ENCODE measurements around the gene SMYD2. TPM values are rescaled to one million over a fixed set of nuclear protein-coding genes. Genes with fewer than 3 reads are reported as not detected.
A peak's percentile ranks its signal among the peaks of the same experiment; 100 is the strongest.

SMYD2 gene
- total RNA-seq, 4 donors from 2014 or later, result 10.5 to 23.7 (median 15.0) TPM

GRCh38 chr1:214360525-214361164, 79.7 kb downstream of the SMYD2 start:
- Histone ChIP-seq H3K27ac (no peak overlapping the region), H3K36me3 (peaks cover 0 to 84% (median 0%) of the 10 kb centered on the region in 3 donors), H3K4me1 (no peaks in the 10 kb centered on the region), H3K27me3 (no peaks in the 10 kb centered on the region), H3K4me3 (no peak overlapping the region), H3K9me3 (no peaks in the 10 kb centered on the region)
- WGBS, 2 donors, result 81 to 85% methylated on average over 3 of the region's 3 CpGs
- no peak for DNase-seq (ENCODE audit: low spot score in 2 of 2)
- TF ChIP-seq, protein P1, sequence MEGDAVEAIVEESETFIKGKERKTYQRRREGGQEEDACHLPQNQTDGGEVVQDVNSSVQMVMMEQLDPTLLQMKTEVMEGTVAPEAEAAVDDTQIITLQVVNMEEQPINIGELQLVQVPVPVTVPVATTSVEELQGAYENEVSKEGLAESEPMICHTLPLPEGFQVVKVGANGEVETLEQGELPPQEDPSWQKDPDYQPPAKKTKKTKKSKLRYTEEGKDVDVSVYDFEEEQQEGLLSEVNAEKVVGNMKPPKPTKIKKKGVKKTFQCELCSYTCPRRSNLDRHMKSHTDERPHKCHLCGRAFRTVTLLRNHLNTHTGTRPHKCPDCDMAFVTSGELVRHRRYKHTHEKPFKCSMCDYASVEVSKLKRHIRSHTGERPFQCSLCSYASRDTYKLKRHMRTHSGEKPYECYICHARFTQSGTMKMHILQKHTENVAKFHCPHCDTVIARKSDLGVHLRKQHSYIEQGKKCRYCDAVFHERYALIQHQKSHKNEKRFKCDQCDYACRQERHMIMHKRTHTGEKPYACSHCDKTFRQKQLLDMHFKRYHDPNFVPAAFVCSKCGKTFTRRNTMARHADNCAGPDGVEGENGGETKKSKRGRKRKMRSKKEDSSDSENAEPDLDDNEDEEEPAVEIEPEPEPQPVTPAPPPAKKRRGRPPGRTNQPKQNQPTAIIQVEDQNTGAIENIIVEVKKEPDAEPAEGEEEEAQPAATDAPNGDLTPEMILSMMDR (IDR thresholded peaks at IDR 0.05), result no peak
- TF ChIP-seq EP300 (IDR thresholded peaks at IDR 0.05) (no peak), POLR2A (IDR thresholded peaks at IDR 0.05) (no peak)

- Histone ChIP-seq H3K4me3 (no peak overlapping the region), H3K27ac (peak overlapping the region in 1 of 4 donors; percentile 38), H3K9me3 (no peaks in the 10 kb centered on the region), H3K27me3 (no peaks in the 10 kb centered on the region), H3K4me1 (no peaks in the 10 kb centered on the region), H3K36me3 (peaks cover 0 to 78% (median 0%) of the 10 kb centered on the region in 3 donors)
- WGBS, 2 donors, result 22 to 25% methylated on average over 1 of the region's 1 CpG
- DNase-seq (ENCODE audit: low spot score in 2 of 2), result no peak
- TF ChIP-seq EP300 (IDR thresholded peaks at IDR 0.05), result no peak
- TF ChIP-seq, protein P1 (IDR thresholded peaks at IDR 0.05), result no peak
- no peak for TF ChIP-seq POLR2A (IDR thresholded peaks at IDR 0.05)
Observed at GRCh38 chr1:214361636-214362035, 80.7 kb downstream of the SMYD2 start.

DNA sequence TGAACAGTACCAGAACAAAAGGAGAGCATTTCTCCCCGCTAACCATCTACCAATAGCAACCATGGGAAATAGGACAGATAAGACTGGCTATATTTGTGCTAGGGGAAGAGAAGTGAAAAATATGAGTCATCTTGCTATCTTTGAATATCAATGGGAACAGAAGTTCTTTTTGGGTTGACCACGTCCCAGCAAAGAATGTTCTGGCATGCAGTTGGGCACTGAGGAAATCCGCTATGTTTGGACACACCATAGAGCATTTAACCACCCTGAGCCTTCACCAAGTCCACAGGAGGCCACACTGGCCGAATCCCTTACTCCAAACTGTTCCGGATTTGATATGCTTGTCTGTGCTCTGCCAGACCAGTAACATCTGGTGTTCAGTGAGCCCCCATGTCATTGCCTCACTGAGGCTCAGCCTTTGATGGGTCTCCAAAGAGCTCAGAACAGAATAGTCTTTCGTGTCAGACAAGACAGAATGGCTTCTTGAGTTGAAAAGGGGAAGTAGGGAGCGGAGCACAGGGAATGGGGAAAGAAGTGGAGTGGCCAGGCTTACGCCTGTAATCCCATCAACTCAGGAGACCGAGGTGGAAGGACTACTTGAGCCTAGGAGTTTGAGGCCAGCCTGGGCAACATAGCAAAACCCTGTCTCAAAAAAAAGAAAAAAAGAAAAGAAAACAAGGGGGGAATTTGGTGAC, 81.4 kb downstream of the SMYD2 start:
- H3K36me3 ChIP-seq, result peaks cover 0 to 77% (median 0%) of the 10 kb centered on the region in 3 donors
- H3K4me3 ChIP-seq, result no peak overlapping the region
- no peaks in the 10 kb centered on the region for H3K9me3 ChIP-seq
- 71 to 83% methylated on average over 9 of the region's 9 CpGs for WGBS, 2 donors
- no peak for TF ChIP-seq POLR2A (IDR thresholded peaks at IDR 0.05)
- TF ChIP-seq, protein P1 (IDR thresholded peaks at IDR 0.05), result no peak
- peak in 1 of 2 donors; percentile 8 for TF ChIP-seq EP300 (IDR thresholded peaks at IDR 0.05)
- no peaks in the 10 kb centered on the region for H3K27me3 ChIP-seq
- H3K27ac ChIP-seq, result peak overlapping the region in 2 of 4 donors; percentile 34 to 38
- no peaks in the 10 kb centered on the region for H3K4me1 ChIP-seq
- DNase-seq (ENCODE audit: low spot score in 2 of 2), result peak in 1 of 2 donors; percentile 7

- Histone ChIP-seq H3K9me3 (no peaks in the 10 kb centered on the region), H3K4me3 (no peak overlapping the region), H3K27ac (peak overlapping the region in 1 of 4 donors; percentile 46), H3K4me1 (no peaks in the 10 kb centered on the region), H3K36me3 (peaks cover 0 to 77% (median 0%) of the 10 kb centered on the region in 3 donors), H3K27me3 (no peaks in the 10 kb centered on the region)
- 61 to 83% methylated on average over 4 of the region's 4 CpGs for WGBS, 2 donors
- TF ChIP-seq POLR2A (IDR thresholded peaks at IDR 0.05) (no peak), EP300 (IDR thresholded peaks at IDR 0.05) (no peak)
- TF ChIP-seq, protein P1 (IDR thresholded peaks at IDR 0.05), result no peak
- DNase-seq (ENCODE audit: low spot score in 2 of 2), result no peak
Observed at GRCh38 chr1:214363386-214363785, 82.4 kb downstream of the SMYD2 start.

GRCh38 chr1:214364386-214364785, 83.4 kb downstream of the SMYD2 start:
- Histone ChIP-seq H3K9me3 (no peaks in the 10 kb centered on the region), H3K27me3 (no peaks in the 10 kb centered on the region), H3K4me3 (no peak overlapping the region), H3K36me3 (peaks cover 0 to 84% (median 0%) of the 10 kb centered on the region in 3 donors), H3K27ac (no peak overlapping the region), H3K4me1 (no peaks in the 10 kb centered on the region)
- TF ChIP-seq EP300 (IDR thresholded peaks at IDR 0.05), result no peak
- DNase-seq (ENCODE audit: low spot score in 2 of 2), result no peak
- 87% methylated on average over 12 of the region's 12 CpGs for WGBS, 2 donors
